Small intestine (tissue), 7 donors: ENCODE data around the gene PCBD2. TPM values are rescaled to one million over a fixed set of nuclear protein-coding genes. Genes with fewer than 3 reads are reported as not detected.
A peak's percentile ranks its signal among the peaks of the same experiment; 100 is the strongest.

Experiments
- DNase-seq, 2 donors: peaks; one replicate each; pipeline versions ENCODE4 v3.0.0 to v3.0.0-alpha.2; 2013
- FAIRE-seq: peaks from 2 replicates; lab custom pipeline; 2012; peaks lifted over from hg19 to GRCh38; lab: Jason Lieb, UNC
- H3K27ac ChIP-seq, 3 donors: one replicate each; pipeline ENCODE4 v1.5.1; 2013; ENCODE audit warnings: low read length in 2 of 3, mild to moderate bottlenecking in 2 of 3, control low read depth in 1 of 3, inconsistent platforms in 1 of 3, low read depth in 1 of 3, moderate library complexity in 1 of 3
- H3K27me3 ChIP-seq, 3 donors: one replicate each; pipeline ENCODE4 v1.6.1; 2013; ENCODE audit warnings: low read length in 3 of 3, inconsistent platforms in 1 of 3; ENCODE audit not compliant: control insufficient read depth in 3 of 3, insufficient read depth in 3 of 3
- H3K36me3 ChIP-seq, 3 donors: one replicate each; pipeline ENCODE4 v1.6.1; 2013; ENCODE audit warnings: low read length in 3 of 3, inconsistent platforms in 1 of 3, low read depth in 1 of 3, mild to moderate bottlenecking in 1 of 3, moderate library complexity in 1 of 3; ENCODE audit not compliant: control insufficient read depth in 3 of 3, insufficient read depth in 2 of 3
- H3K4me1 ChIP-seq, 3 donors: one replicate each; pipeline ENCODE4 v1.6.1; 2013; ENCODE audit warnings: low read length in 2 of 3, inconsistent platforms in 1 of 3, low read depth in 1 of 3, mild to moderate bottlenecking in 1 of 3, moderate library complexity in 1 of 3; ENCODE audit not compliant: control insufficient read depth in 3 of 3, insufficient read depth in 2 of 3
- H3K4me3 ChIP-seq, 3 donors: one replicate each; pipeline ENCODE4 v1.5.1; 2013; ENCODE audit warnings: low read length in 3 of 3, control low read depth in 1 of 3, inconsistent platforms in 1 of 3, low read depth in 1 of 3, mild to moderate bottlenecking in 1 of 3, moderate library complexity in 1 of 3
- H3K9me3 ChIP-seq, 2 donors: one replicate each; pipeline ENCODE4 v1.6.1; 2013; ENCODE audit warnings: low read depth in 1 of 2, low read length in 1 of 2; ENCODE audit not compliant: control insufficient read depth in 2 of 2, insufficient read depth in 1 of 2
- WGBS, 3 donors: extraction: QIAGEN DNeasy Blood & Tissue Kit; methylation state at CpG; one replicate each; pipeline ENCODE4 v1.1.7; 2013; 5-methylcytosine and 5-hydroxymethylcytosine counted together
- polyA plus RNA-seq, 4 donors: library from polyadenylated mRNA; stranded (reverse) in 3 of 4; unstranded in 1 of 4; fragments of 200-250 nt in 3 of 4; fragments of 120-200 nt in 1 of 4; gene quantifications; one replicate each; pipeline versions ENCODE4 v1.2.1 to v1.2.3, GENCODE V29; 2013
- donor health status: healthy with polysubstance abuse.
- donor health status: control.
- donor health status: control.
- donor health status: Bipolar disorder and iron deficiency.
- donor health status: healthy.

PCBD2 gene
- polyA plus RNA-seq, 4 donors = 5.9 to 19.2 (median 12.4) TPM

- Histone ChIP-seq H3K4me3 (no peak overlapping the region), H3K27me3 (no peaks in the 10 kb centered on the region), H3K36me3 (peaks cover 0 to 43% (median 16%) of the 10 kb centered on the region in 3 donors), H3K9me3 (no peaks in the 10 kb centered on the region), H3K4me1 (no peaks in the 10 kb centered on the region), H3K27ac (no peak overlapping the region)
- WGBS, 3 donors = 85 to 92% (median 87%) methylated on average over 8 of the region's 8 CpGs
- FAIRE-seq (no peak), DNase-seq (no peak)
These were observed 6.6 kb downstream of the PCBD2 start for GRCh38 chr5:134911285-134912206.

DNA sequence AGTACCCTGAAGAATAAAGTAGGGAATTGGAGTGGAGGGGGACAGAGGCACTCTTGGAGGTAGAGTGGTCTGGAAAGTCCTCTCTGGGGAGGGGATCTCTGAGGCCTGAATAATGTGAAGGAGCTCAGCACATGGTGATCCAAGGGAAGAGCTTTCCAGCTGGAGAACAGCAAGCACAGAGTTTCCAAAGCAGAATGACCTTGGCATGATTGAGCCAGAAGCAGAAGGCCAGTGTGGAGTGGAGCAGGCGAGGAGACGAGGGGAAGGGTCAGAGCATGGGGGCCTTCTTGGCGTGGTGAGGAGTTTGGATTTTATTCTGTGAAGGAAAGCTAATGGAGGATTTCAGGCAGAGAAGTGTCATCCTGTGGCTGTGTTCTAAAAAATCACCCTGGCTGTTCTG lies 8.3 kb downstream of the PCBD2 start:
- Histone ChIP-seq H3K4me1 (peaks cover 0 to 9% (median 9%) of the 10 kb centered on the region in 3 donors), H3K27ac (no peak overlapping the region), H3K36me3 (peaks cover 0 to 50% (median 16%) of the 10 kb centered on the region in 3 donors), H3K27me3 (no peaks in the 10 kb centered on the region), H3K9me3 (no peaks in the 10 kb centered on the region), H3K4me3 (no peak overlapping the region)
- DNase-seq (no peak), FAIRE-seq (no peak)
- WGBS, 3 donors = 93 to 97% (median 93%) methylated on average over 3 of the region's 3 CpGs

DNA sequence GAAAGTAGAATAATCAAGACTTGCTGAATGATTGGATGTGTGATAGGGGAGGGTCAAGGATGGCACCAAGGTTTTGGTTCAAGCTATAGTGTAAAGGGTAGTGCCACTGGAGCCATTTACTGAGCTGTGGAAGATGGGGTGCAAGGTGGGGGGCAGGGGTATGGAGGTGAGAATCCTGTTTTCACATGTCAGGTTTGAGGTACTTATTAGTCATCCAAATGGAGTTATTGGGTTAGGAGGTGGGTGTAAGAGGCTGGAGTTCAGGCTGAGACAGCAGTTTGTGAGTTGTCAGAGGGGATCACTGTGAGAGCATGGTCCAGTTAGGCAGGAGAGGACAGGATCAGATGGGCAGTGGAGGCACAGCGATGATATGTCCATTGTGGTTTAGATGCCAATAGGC lies 8.9 kb downstream of the PCBD2 start:
- no peak overlapping the region for H3K4me3 ChIP-seq
- peaks cover 0 to 51% (median 16%) of the 10 kb centered on the region in 3 donors for H3K36me3 ChIP-seq
- H3K9me3 ChIP-seq = no peaks in the 10 kb centered on the region
- WGBS, 3 donors = 95 to 100% (median 100%) methylated on average over 1 of the region's 1 CpG
- DNase-seq (no peak), FAIRE-seq (no peak)
- H3K27me3 ChIP-seq = no peaks in the 10 kb centered on the region
- peaks cover 0 to 9% (median 9%) of the 10 kb centered on the region in 3 donors for H3K4me1 ChIP-seq
- no peak overlapping the region for H3K27ac ChIP-seq

GRCh38 chr5:134917070-134917815 lies 12.3 kb downstream of the PCBD2 start:
- 22 to 68% (median 45%) methylated on average over 10 of the region's 10 CpGs for WGBS, 3 donors
- Histone ChIP-seq H3K4me1 (peaks cover 0 to 12% (median 9%) of the 10 kb centered on the region in 3 donors), H3K4me3 (no peak overlapping the region), H3K27me3 (no peaks in the 10 kb centered on the region), H3K9me3 (no peaks in the 10 kb centered on the region), H3K27ac (peak overlapping the region in 2 of 3 donors; percentile 41 to 65), H3K36me3 (peaks cover 0 to 50% (median 7%) of the 10 kb centered on the region in 3 donors)
- DNase-seq (peak; percentile 55 to 77), FAIRE-seq (no peak)

DNA sequence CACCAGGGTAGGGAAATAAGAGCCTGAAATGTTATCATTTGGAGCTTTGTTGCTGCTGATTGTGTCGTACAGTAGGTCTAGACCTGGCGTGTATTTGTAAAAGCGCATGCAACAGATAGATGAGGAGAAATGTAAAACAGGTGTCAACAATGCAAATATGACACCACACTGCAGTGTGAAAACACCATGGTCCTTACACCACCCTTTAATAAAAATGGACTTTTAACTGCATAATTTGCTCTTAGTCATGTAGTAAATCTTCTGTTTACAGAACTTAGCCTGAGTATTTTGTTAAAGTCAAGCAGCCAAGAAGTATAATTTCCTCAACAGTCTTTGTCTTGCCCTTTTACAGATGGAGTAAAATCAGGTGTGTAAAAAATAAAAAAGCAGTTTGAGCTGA lies 13.9 kb downstream of the PCBD2 start:
- DNase-seq = no peak
- no peak overlapping the region for H3K27ac ChIP-seq
- H3K4me1 ChIP-seq = peaks cover 0 to 12% (median 9%) of the 10 kb centered on the region in 3 donors
- peaks cover 0 to 47% (median 2%) of the 10 kb centered on the region in 3 donors for H3K36me3 ChIP-seq
- H3K9me3 ChIP-seq = no peaks in the 10 kb centered on the region
- no peak overlapping the region for H3K4me3 ChIP-seq
- 73 to 89% (median 83%) methylated on average over 3 of the region's 3 CpGs for WGBS, 3 donors
- FAIRE-seq = no peak
- H3K27me3 ChIP-seq = no peaks in the 10 kb centered on the region

GRCh38 chr5:134920848-134921575 lies 16.1 kb downstream of the PCBD2 start:
- H3K27me3 ChIP-seq = no peaks in the 10 kb centered on the region
- peaks cover 0 to 12% (median 9%) of the 10 kb centered on the region in 3 donors for H3K4me1 ChIP-seq
- DNase-seq = no peak
- H3K9me3 ChIP-seq = no peaks in the 10 kb centered on the region
- no peak for FAIRE-seq
- 85 to 92% (median 87%) methylated on average over 9 of the region's 9 CpGs for WGBS, 3 donors
- H3K4me3 ChIP-seq = no peak overlapping the region
- H3K27ac ChIP-seq = no peak overlapping the region
- peaks cover 0 to 30% (median 2%) of the 10 kb centered on the region in 3 donors for H3K36me3 ChIP-seq

GRCh38 chr5:134932508-134932907 lies 27.6 kb downstream of the PCBD2 start:
- H3K27me3 ChIP-seq = no peaks in the 10 kb centered on the region
- WGBS, 3 donors = 98 to 100% (median 100%) methylated on average over 3 of the region's 3 CpGs
- H3K27ac ChIP-seq = no peak overlapping the region
- H3K9me3 ChIP-seq = no peaks in the 10 kb centered on the region
- H3K36me3 ChIP-seq = peaks cover 5 to 24% (median 17%) of the 10 kb centered on the region in 3 donors
- no peaks in the 10 kb centered on the region for H3K4me1 ChIP-seq
- DNase-seq (no peak), FAIRE-seq (no peak)
- H3K4me3 ChIP-seq = no peak overlapping the region

GRCh38 chr5:134934202-134934601 lies 29.3 kb downstream of the PCBD2 start:
- Histone ChIP-seq H3K4me3 (no peak overlapping the region), H3K27ac (no peak overlapping the region), H3K36me3 (peaks cover 5 to 24% (median 20%) of the 10 kb centered on the region in 3 donors), H3K4me1 (no peaks in the 10 kb centered on the region), H3K27me3 (no peaks in the 10 kb centered on the region), H3K9me3 (no peaks in the 10 kb centered on the region)
- FAIRE-seq (no peak), DNase-seq (no peak)
- WGBS, 3 donors = 94 to 96% (median 95%) methylated on average over 5 of the region's 5 CpGs
